ENCODE data around the gene HOXA3.
A peak's percentile ranks its signal among the peaks of the same experiment; 100 is the strongest.

Gene HOXA3

DNA sequence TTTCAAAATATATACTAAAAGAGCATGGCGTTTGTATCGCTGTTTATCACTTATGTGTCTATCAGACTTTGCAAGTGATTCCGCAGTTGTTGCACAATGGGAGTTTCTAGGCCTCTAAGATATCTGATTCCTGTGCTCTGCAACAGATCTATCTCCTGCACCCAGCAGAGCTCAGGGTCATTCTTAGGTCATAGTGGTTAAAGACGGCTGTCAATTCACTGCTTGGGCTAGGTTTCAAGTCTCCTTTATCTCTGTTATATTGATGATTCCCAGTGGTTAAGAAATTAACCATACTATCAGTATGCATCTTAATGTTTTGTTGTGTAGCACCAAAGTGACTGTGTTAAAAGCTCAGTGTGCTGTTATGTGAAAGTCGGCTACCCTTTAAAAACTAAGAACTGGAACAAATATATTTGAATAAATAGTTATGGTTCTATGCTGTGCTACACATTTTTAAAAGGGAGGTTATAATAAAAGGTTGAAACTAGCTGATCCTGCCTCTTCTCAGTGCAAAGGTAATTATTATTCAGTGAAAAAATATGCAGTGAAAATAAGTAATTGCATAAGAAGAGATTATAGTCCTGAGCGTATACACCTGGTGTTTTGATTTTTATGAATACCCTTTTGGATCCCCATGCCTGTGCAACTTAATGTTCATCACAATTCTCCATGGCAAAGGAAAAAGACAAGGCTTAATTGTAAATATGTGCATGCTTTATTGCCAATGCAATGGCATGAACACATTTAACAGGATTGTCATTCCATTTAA lies 80.6 kb downstream of the HOXA3 start:
- no peak overlapping the region for H3K4me3 ChIP-seq (ENCODE audit: low read depth, low read length)
- no peak for TF ChIP-seq POLR2A (IDR thresholded peaks at IDR 0.05; ENCODE audit: extremely low read depth, insufficient read length)
- TF ChIP-seq, protein P1, sequence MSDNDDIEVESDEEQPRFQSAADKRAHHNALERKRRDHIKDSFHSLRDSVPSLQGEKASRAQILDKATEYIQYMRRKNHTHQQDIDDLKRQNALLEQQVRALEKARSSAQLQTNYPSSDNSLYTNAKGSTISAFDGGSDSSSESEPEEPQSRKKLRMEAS (IDR thresholded peaks at IDR 0.05; ENCODE audit: low read depth, low read length): no peak
- no peak for TF ChIP-seq CTCF (IDR thresholded peaks at IDR 0.05; ENCODE audit: low read depth, low read length)
- peak; percentile 32; the same call in 1 of the 2 replicates for TF ChIP-seq MYC (IDR thresholded peaks at IDR 0.05; ENCODE audit: low read depth, low read length)
- peak; percentile 96 for DNase-seq (ENCODE audit: low read depth)

DNA sequence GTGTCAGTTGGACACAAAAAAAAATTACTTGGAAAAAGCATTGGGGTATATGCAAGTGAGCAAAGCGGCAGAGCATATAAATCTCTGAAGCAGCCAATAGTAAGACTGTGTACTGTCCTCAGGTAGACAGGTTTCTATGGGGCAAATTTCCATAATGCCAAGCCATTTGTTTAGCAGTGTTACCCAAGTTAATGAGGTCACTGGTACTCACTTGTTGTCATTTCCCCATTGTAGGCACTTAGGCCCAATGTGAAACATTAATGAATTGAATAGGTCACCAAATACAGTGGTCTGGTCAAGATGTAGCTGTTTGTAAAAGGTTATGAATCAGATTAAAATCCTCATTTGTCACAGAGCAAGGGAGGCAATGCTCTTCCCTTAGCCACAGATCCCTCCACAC lies 84.1 kb downstream of the HOXA3 start:
- TF ChIP-seq, protein P1 (IDR thresholded peaks at IDR 0.05; ENCODE audit: low read depth, low read length): no peak
- no peak for TF ChIP-seq POLR2A (IDR thresholded peaks at IDR 0.05; ENCODE audit: extremely low read depth, insufficient read length)
- TF ChIP-seq MYC (IDR thresholded peaks at IDR 0.05; ENCODE audit: low read depth, low read length): no peak
- no peak for TF ChIP-seq CTCF (IDR thresholded peaks at IDR 0.05; ENCODE audit: low read depth, low read length)
- H3K4me3 ChIP-seq (ENCODE audit: low read depth, low read length): no peak overlapping the region
- DNase-seq (ENCODE audit: low read depth): no peak

DNA sequence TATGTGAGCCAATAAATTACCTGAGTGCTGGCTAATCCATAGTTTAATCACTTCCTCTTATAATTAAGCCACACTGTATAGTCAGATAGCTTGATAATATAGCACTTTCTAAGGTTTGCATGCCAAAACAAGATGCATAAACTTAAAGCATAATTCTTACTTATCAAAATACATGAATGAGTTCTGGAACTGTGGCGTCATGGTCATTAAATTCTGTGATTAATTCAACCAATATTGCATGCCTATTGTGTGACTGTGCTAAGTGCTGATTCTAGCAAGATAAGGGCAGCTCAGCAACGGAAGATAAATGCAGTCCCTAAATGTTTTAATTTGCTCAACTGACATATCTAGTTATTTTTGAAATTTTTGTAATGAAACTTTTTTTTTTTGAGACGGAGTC lies 86.2 kb downstream of the HOXA3 start:
- DNase-seq (ENCODE audit: low read depth): no peak
- no peak overlapping the region for H3K4me3 ChIP-seq (ENCODE audit: low read depth, low read length)

DNA sequence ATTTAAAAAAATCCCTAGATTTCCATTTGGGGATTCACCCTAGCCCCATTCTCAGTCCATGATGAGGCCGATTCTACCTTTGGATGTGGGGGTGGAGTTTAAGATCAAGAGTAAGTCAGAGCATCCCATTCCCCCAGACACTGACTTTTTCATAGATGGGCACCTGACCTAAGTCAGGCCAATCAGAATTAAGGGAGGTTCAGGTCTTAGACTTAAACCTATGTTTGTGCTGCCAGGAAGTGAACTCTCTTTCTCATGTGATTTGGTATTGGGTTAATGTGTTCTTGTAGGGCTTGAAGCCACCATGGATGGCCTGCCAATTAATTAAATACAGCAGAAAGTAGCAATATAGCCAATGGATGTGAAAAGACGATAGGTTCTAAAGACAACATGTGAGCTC lies 86.7 kb downstream of the HOXA3 start:
- H3K4me3 ChIP-seq (ENCODE audit: low read depth, low read length): no peak overlapping the region
- TF ChIP-seq MYC (IDR thresholded peaks at IDR 0.05; ENCODE audit: low read depth, low read length): no peak
- TF ChIP-seq CTCF (IDR thresholded peaks at IDR 0.05; ENCODE audit: low read depth, low read length): no peak
- TF ChIP-seq, protein P1 (IDR thresholded peaks at IDR 0.05; ENCODE audit: low read depth, low read length): no peak
- no peak for TF ChIP-seq POLR2A (IDR thresholded peaks at IDR 0.05; ENCODE audit: extremely low read depth, insufficient read length)
- no peak for DNase-seq (ENCODE audit: low read depth)

More for the DNA sequence above, 86.2 kb downstream of the HOXA3 start:
- TF ChIP-seq CTCF (IDR thresholded peaks at IDR 0.05; ENCODE audit: low read depth, low read length) (no peak), MYC (IDR thresholded peaks at IDR 0.05; ENCODE audit: low read depth, low read length) (no peak), POLR2A (IDR thresholded peaks at IDR 0.05; ENCODE audit: extremely low read depth, insufficient read length) (no peak)
- TF ChIP-seq, protein P1 (IDR thresholded peaks at IDR 0.05; ENCODE audit: low read depth, low read length): no peak

DNA sequence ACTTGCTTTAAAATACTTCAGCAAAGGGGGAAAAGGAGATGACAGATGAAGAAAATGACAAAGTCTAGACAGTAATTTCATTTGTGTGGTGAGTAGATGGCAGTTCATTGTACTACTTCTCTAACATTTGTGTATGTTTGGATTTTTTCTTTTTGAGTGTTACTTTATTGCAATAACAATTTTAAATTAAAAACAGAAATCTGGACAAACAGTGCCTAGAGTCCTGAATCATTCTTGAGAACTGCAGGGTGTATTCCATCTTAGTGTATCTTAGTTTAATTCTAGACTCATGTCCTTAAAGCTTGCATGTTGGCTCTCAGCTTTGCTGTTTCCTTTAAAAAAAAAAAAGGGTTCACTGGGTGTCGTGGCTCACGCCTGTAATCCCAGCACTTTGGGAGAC lies 87.7 kb downstream of the HOXA3 start:
- H3K4me3 ChIP-seq (ENCODE audit: low read depth, low read length): no peak overlapping the region
- TF ChIP-seq MYC (IDR thresholded peaks at IDR 0.05; ENCODE audit: low read depth, low read length): no peak
- no peak for TF ChIP-seq CTCF (IDR thresholded peaks at IDR 0.05; ENCODE audit: low read depth, low read length)
- TF ChIP-seq POLR2A (IDR thresholded peaks at IDR 0.05; ENCODE audit: extremely low read depth, insufficient read length): no peak
- TF ChIP-seq, protein P1 (IDR thresholded peaks at IDR 0.05; ENCODE audit: low read depth, low read length): no peak
- DNase-seq (ENCODE audit: low read depth): no peak

Measured in NB4 (cell line).